IPS DF 4.7 (cell line): ENCODE results near the gene KLHL40.
"Not testable (repeated sequence)": the region's sequence is repeated elsewhere in the genome, so short reads cannot be mapped to it uniquely, and the experiment has no call there.

Source experiments
- DNase-seq: peaks from one replicate; pipeline ENCODE4 v3.0.0-alpha.2; 2013; ENCODE audit warnings: low spot score; ENCODE audit errors: extremely low read depth

The KLHL40 gene

DNA sequence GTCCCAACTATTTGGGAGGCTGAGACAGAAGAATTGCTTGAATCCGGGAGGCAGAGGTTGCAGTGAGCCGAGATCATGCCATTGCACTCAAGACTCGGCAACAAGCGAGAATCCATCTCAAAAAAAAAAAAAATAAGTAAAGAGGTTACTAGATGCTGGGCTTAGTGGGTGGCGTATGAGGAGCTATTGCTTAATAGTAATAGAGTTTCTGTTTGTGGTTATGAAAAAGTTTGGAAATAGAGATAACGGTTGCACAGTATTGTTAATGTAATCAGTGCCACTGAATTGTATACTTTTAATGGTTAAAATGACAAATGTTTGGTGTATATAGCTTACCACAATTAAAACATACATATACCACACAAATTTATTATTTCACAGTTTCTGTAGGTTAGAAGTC is 32.0 kb downstream of the KLHL40 start:
- DNase-seq = no peak

DNA sequence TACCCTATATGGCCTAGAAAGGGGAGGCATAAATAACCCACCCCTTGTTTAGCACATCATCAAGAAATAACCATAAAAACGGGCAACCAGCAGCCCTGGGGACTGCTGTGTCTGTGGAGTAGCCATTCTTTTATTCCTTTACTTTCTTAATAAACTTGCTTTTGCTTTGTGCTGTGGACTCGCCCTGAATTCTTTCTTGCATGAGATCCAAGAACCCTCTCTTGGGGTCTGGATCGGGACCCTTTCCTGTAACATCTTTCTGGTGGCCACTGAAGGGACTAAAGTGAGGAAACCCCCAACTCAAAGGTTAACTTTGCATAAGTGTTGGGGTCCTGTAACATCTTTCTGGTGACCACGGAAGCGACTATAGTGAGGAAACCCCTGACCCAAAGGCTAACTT is 33.0 kb downstream of the KLHL40 start:
- DNase-seq = no peak

GRCh38 chr3:42719002-42719401 is 33.7 kb downstream of the KLHL40 start:
- DNase-seq = no peak

DNA sequence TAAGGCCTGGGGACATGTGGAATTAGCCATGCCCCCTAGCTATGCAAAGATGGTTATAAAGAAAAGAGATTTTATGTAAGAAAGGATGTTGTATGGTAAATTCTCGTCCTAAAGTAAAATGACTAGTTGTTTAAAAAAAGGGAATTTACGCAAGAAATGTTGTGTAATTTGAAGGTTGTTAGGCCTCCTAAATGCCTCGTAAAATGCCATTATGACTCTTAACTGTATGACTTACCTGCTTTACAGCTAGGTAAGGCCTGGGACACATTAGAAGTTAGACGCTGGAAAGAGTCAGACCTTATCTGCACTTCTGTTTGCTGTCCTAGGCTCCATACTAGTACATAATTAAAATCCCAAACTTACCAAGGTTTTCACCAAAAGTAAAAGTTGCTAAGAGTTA is 34.8 kb downstream of the KLHL40 start:
- DNase-seq = no peak

GRCh38 chr3:42721690-42722089 is 36.4 kb downstream of the KLHL40 start:
- no peak for DNase-seq

- DNase-seq = not testable (repeated sequence)
Measured at GRCh38 chr3:42722442-42722841, 37.1 kb downstream of the KLHL40 start.

GRCh38 chr3:42723219-42723618 is 37.9 kb downstream of the KLHL40 start:
- DNase-seq = no peak

DNA sequence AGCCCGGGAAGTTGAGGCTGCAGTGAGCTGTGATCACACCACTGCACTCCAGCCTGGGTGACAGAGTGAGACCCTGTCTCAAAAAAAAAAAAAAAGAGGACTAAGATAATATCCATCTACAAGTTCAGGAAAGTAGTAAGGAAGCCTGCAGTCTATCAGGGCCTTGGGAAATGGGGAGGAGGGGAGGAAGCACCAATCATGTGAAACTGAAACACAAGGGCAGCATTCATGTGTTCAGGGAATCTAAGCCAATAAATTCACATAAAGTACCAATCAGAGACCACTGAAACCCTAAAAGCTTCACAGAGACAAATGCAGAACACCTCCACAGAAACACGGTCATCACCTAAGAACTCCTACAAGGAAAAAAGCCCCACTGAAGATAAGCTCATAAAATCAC is 40.1 kb downstream of the KLHL40 start:
- DNase-seq = no peak

- DNase-seq = no peak
Measured at GRCh38 chr3:42728056-42728455, 42.7 kb downstream of the KLHL40 start.

DNA sequence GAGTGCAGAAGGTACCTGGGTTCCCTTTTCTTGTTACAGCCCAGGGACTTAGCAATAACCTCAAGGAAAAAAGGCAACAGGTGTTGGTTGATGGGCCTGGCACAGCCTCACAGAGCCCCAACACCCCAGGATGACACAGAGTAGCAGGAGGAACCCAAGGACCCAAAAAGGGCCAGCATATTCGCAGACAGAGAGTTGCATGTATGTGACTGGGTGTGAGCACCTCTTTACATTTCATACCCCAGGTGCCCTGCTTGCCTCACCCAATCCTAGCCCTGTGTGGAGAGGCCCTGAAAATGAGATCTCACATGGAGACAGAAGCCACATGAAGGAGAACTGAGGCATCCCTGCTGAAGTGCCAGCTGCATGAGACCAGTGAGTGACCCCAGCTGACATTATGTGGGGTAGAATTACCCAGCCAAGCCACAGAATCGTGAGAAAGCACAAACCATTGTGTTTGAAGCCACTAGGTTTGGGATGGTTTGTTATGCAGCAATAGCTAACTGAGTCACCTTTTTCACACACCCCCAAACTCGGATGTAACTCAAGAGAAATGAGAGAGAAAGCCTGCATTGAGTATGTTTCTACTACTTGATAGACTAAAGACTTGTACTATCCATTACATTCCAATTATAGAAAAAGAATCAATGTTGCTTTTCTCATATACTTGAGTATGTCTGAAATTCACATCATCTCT is 43.5 kb downstream of the KLHL40 start:
- DNase-seq = no peak

- no peak for DNase-seq
Measured at GRCh38 chr3:42729404-42730145, 44.2 kb downstream of the KLHL40 start.

- DNase-seq = no peak
Measured at GRCh38 chr3:42730294-42730693, 45.0 kb downstream of the KLHL40 start.

DNA sequence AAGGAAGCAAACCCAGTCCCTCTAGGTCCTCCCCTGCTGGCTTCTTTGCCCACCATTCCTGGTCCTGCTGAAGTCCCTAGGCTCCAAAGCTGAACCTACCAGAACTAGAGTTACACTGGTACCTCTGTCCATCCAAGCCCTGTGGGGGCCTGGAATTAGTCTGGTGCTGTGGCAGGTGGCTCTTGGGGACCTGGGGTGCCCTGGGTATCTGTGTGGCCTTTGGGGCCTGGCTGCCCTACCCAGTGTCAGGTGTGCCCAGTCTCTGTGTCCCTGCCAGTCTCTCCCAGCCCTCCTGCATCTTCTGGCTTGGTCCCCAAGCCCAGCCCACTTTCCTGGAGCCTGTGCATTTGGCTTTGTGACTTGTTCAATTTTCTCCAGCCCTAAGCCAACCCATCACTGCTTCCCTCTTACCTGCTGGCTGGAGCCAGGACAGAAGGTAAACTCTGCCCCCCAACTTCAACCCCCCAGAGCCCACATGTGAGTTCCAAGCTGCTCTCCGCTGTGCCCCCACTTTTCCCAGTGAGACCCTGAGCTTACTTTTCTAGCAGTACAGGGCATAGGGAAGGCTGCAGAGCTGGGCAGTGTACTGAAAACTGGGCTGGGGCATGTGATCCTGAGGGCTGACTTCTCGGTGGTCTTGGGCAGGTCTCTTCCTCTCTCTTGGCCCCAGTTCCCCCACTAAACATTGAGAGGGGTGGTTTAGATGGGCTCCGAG is 45.5 kb downstream of the KLHL40 start:
- no peak for DNase-seq

- no peak for DNase-seq
Measured at GRCh38 chr3:42731476-42732195, 46.3 kb downstream of the KLHL40 start.

DNA sequence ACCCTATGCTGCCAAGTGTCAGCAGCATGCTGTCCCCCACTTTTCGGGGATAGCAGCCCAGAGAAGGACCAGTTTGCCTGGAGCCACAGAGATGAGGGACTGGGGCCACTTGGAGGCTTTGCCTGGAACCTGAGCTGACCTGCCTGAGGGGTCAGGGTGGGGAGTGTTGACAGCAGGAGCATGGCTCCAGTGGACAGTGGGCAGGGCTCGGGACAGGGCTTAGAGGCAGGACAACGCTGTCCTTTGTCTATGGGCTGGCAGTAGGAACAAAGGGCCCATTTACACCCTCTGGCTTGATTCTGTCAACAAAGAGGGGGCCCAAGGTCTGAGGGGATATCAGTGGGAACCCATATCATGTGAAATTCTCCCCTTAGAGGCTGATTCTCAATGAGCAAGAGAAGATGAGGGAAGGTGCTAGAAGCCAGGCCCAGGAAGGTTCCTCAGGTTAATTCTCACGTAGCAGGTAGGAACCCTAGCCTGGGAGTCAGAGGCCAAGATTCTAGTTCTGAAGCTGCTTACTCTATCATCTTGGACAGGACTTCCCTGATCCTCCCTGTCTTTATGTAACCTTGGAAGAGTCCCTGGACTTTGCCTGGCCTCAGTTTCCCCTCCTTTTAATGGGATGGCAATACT is 47.0 kb downstream of the KLHL40 start:
- no peak for DNase-seq

DNA sequence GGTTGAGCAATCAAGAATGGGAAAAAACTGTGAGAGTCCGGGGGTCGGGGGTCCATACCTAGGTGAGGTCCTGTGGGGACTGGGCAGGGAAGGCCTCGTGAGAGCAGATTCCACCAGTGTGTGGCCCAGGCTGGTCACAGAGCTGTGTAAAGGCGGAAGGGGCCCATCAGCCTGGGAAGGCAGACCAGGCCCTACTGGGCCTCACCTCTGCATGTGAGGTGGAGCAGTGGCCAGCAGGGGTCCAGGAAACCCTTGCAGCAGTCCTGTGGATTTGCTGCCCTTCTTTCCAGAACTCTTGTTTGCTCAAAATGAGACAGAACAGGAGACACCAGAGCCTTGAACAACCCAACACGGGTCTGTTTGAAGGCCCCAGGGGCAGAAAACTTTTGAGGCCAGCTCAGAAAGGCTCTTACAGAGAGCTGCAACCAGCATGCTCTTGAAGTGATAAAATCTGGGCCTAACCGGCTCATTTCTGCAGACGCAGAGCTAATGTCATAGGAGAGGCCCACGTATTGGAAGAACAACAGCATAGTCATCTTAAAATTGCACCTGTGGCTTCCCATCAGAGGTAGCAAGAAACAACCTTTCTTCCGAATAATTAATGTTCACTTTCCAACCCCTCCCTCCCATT is 47.6 kb downstream of the KLHL40 start:
- no peak for DNase-seq

- DNase-seq = no peak
Measured at GRCh38 chr3:42733501-42734262, 48.3 kb downstream of the KLHL40 start.

- no peak for DNase-seq
Measured at GRCh38 chr3:42734263-42734860, 49.0 kb downstream of the KLHL40 start.

GRCh38 chr3:42735019-42735418 is 49.7 kb downstream of the KLHL40 start:
- no peak for DNase-seq

- DNase-seq = no peak
Measured at GRCh38 chr3:42735615-42736014, 50.3 kb downstream of the KLHL40 start.
